HCT116 (cell line): ENCODE results near the gene POMGNT2. TPM values are rescaled to one million over a fixed set of nuclear protein-coding genes. Genes with fewer than 3 reads are reported as not detected.

ENCODE experiments used
- ATAC-seq: fragments of 200-7000 bp; cut with Tn5 transposase; 2 replicates; pipeline ENCODE4 v1.9.1; 2020; ENCODE audit warnings: mild to moderate bottlenecking, moderate library complexity
- BruUV-seq: library from RNA; stranded (reverse); fragments of 400-500 nt; replicated peaks from 2 replicates; lab custom pipeline; 2021; lab: Mats Ljungman, UMichigan
- CTCF ChIA-PET: fragments of 300-600 bp; sonication (Branson Sonifier 250); formaldehyde crosslinking; loops from one replicate; lab custom pipeline; 2021; ENCODE audit warnings: antibody characterized with exemption; lab: Charles Lee
- POLR2A ChIA-PET: fragments of 300-600, 350-600 bp; sonication (Branson Sonifier 250); formaldehyde crosslinking; loops from one replicate; lab custom pipeline; 2021; ENCODE audit warnings: antibody characterized with exemption; lab: Charles Lee
- RAD21 ChIA-PET, 2 experiments: fragments of 300-600 bp; sonication (Branson Sonifier 250); formaldehyde crosslinking; loops; one replicate each; lab custom pipeline; 2023; ENCODE audit warnings: low total read pairs in 2 of 2; ENCODE audit not compliant: uncharacterized antibody in 2 of 2, unreplicated experiment in 2 of 2, low non-redundant PET in 1 of 2; lab: Charles Lee
- DNase-seq: peaks from one replicate; pipeline ENCODE4 v3.0.0-alpha.2; 2010; ENCODE audit warnings: low read depth, low spot score
- H2AFZ ChIP-seq: fragments of 200-600 bp; shearing (Covaris generic), sonication (generic); 2 replicates; pipeline ENCODE4 v1.6.1; 2017; ENCODE audit warnings: low read depth, mixed run types, mixed read lengths, antibody characterized with exemption, low read length; ENCODE audit not compliant: poor library complexity, severe bottlenecking
- H3K27ac ChIP-seq: 2 replicates; pipeline ENCODE4 v1.5.1; 2012; ENCODE audit warnings: low read depth, low read length
- H3K27me3 ChIP-seq: fragments of 200-600 bp; sonication (generic); 2 replicates; pipeline ENCODE4 v1.6.1; 2016; ENCODE audit warnings: mixed run types, low read length, mixed read lengths; ENCODE audit not compliant: insufficient read depth
- H3K36me3 ChIP-seq, 2 experiments: fragments of 200-500 bp in 1 of 2; fragments of 200-600 bp in 1 of 2; sonication (Bioruptor generic) in 1 of 2; sonication (generic) in 1 of 2; 2 replicates each; pipeline versions ENCODE4 v1.5.1 to v1.6.1; 2014 to 2016; ENCODE audit warnings: low read length in 2 of 2, inconsistent platforms in 1 of 2, mixed read lengths in 1 of 2, mixed run types in 1 of 2; ENCODE audit not compliant: insufficient read depth in 2 of 2, control insufficient read depth in 1 of 2
- H3K4me1 ChIP-seq, 2 experiments: fragments of 200-600 bp in 1 of 2; sonication (generic) in 1 of 2; 2 replicates each; pipeline versions ENCODE4 v1.5.1 to v1.6.1; 2012 to 2017; ENCODE audit warnings: low read length in 2 of 2, inconsistent platforms in 1 of 2, mild to moderate bottlenecking in 1 of 2, mixed read lengths in 1 of 2, mixed run types in 1 of 2, moderate library complexity in 1 of 2; ENCODE audit not compliant: insufficient read depth in 2 of 2, control insufficient read depth in 1 of 2
- H3K4me2 ChIP-seq: fragments of 200-600 bp; sonication (generic); 2 replicates; pipeline ENCODE4 v1.6.1; 2017; ENCODE audit warnings: mixed run types, low read length, mixed read lengths
- H3K4me3 ChIP-seq, 2 experiments: fragments of 200-600 bp in 1 of 2; sonication (generic) in 1 of 2; replicated peaks in 1 of 2; 2 replicates each; pipeline ENCODE4 v1.5.1; 2011 to 2016; ENCODE audit warnings: low read length in 2 of 2, control low read depth in 1 of 2, low read depth in 1 of 2, mild to moderate bottlenecking in 1 of 2, mixed read lengths in 1 of 2, mixed run types in 1 of 2
- H3K79me2 ChIP-seq: fragments of 200-600 bp; sonication (generic); 2 replicates; pipeline ENCODE4 v1.6.1; 2017; ENCODE audit warnings: mild to moderate bottlenecking, mixed run types, low read length, moderate library complexity, mixed read lengths; ENCODE audit not compliant: insufficient read depth
- H3K9ac ChIP-seq: fragments of 200-600 bp; sonication (generic); 2 replicates; pipeline ENCODE4 v1.6.1; 2016; ENCODE audit warnings: low read length, mixed read lengths
- H3K9me2 ChIP-seq: fragments of 200-600 bp; sonication (generic), shearing (Covaris generic); 2 replicates; pipeline ENCODE4 v1.6.1; 2017; ENCODE audit warnings: mixed run types, mild to moderate bottlenecking, moderate library complexity; ENCODE audit not compliant: insufficient read depth
- H3K9me3 ChIP-seq, 2 experiments: fragments of 200-500 bp in 1 of 2; fragments of 200-600 bp in 1 of 2; sonication (Bioruptor generic) in 1 of 2; sonication (generic) in 1 of 2; 2 replicates each; pipeline ENCODE4 v1.6.1; 2014 to 2017; ENCODE audit warnings: low read length in 2 of 2, mixed read lengths in 2 of 2, inconsistent platforms in 1 of 2, low read depth in 1 of 2, mild to moderate bottlenecking in 1 of 2, mixed run types in 1 of 2, moderate library complexity in 1 of 2; ENCODE audit not compliant: control insufficient read depth in 1 of 2, insufficient read depth in 1 of 2
- H4K20me1 ChIP-seq: fragments of 200-600 bp; sonication (generic), shearing (Covaris generic); 2 replicates; pipeline ENCODE4 v1.6.1; 2017; ENCODE audit warnings: mixed run types, mild to moderate bottlenecking, moderate library complexity; ENCODE audit not compliant: insufficient read depth
- CBX3 ChIP-seq: IDR thresholded peaks from 2 replicates; pipeline ENCODE4 v1.6.1; 2012; ENCODE audit warnings: low read depth
- CEBPB ChIP-seq: IDR thresholded peaks from 2 replicates; pipeline ENCODE4 v1.6.1; 2012; ENCODE audit warnings: low read depth
- CTCF ChIP-seq, 3 experiments: fragments of 200-600 bp in 1 of 3; sonication (generic) in 1 of 3; IDR thresholded peaks in 2 of 3; conservative IDR thresholded peaks in 1 of 3; 2 replicates each; pipeline ENCODE4 v1.5.1; 2012 to 2017; ENCODE audit warnings: low read depth in 2 of 3, low read length in 2 of 3, antibody characterized with exemption in 1 of 3, borderline replicate concordance in 1 of 3, control low read depth in 1 of 3, mild to moderate bottlenecking in 1 of 3, mixed read lengths in 1 of 3, mixed run types in 1 of 3, moderate library complexity in 1 of 3; ENCODE audit not compliant: insufficient read depth in 1 of 3
- EGR1 ChIP-seq: IDR thresholded peaks from 2 replicates; pipeline ENCODE4 v1.6.1; 2012; ENCODE audit warnings: low read depth
- EZH2 ChIP-seq: fragments of 200-600 bp; sonication (generic); IDR thresholded peaks from 2 replicates; pipeline ENCODE4 v1.6.1; 2017; ENCODE audit warnings: antibody characterized with exemption, mixed run types
- EZH2phosphoT487 ChIP-seq: fragments of 200-600 bp; IDR thresholded peaks from 2 replicates; pipeline ENCODE4 v1.6.1; 2018; ENCODE audit warnings: antibody characterized with exemption, borderline replicate concordance
- FOSL1 ChIP-seq: IDR thresholded peaks from 2 replicates; pipeline ENCODE4 v1.6.1; 2012; ENCODE audit warnings: low read depth
- MAX ChIP-seq: IDR thresholded peaks from 2 replicates; pipeline ENCODE4 v1.6.1; 2012
- POLR2A ChIP-seq: IDR thresholded peaks from 2 replicates; pipeline ENCODE4 v1.7.0; 2011; ENCODE audit warnings: borderline replicate concordance; ENCODE audit not compliant: insufficient read depth, insufficient read length; ENCODE audit errors: extremely low read depth
- POLR2AphosphoS5 ChIP-seq: IDR thresholded peaks from 2 replicates; pipeline ENCODE4 v1.6.1; 2011; ENCODE audit warnings: mild to moderate bottlenecking, low read depth, low read length, moderate library complexity
- REST ChIP-seq: IDR thresholded peaks from 2 replicates; pipeline ENCODE4 v1.6.1; 2012; ENCODE audit warnings: low read depth
- SIN3A ChIP-seq: IDR thresholded peaks from 2 replicates; pipeline ENCODE4 v1.6.1; 2012; ENCODE audit warnings: low read depth
- SP1 ChIP-seq: IDR thresholded peaks from 2 replicates; pipeline ENCODE4 v1.6.1; 2012; ENCODE audit warnings: low read depth
- SRF ChIP-seq: IDR thresholded peaks from 2 replicates; pipeline ENCODE4 v1.6.1; 2012; ENCODE audit warnings: low read depth
- YY1 ChIP-seq: IDR thresholded peaks from 2 replicates; pipeline ENCODE4 v1.6.1; 2011; ENCODE audit warnings: low read length, low read depth, moderate library complexity, mild to moderate bottlenecking; ENCODE audit not compliant: insufficient replicate concordance; ENCODE audit errors: extremely low read depth
- ZFX ChIP-seq: fragments of 450-650 bp; IDR thresholded peaks from 2 replicates; pipeline ENCODE4 v1.6.1; 2017
- ZNF274 ChIP-seq: fragments of 200-500 bp; sonication (Bioruptor generic); IDR thresholded peaks from 2 replicates; pipeline ENCODE4 v1.6.1; 2014; ENCODE audit warnings: mild to moderate bottlenecking, low read depth, low read length, inconsistent platforms
- intact Hi-C: fragments of 100-400 bp; cut with micrococcal nuclease; formaldehyde crosslinking; loops from 2 replicates; pipeline ENCODE4 v1.10.0; 2022
- total RNA-seq: library from RNA; stranded (reverse); gene quantifications from one replicate; pipeline ENCODE4 v1.2.1, GENCODE V29; 2021; ENCODE audit not compliant: unreplicated experiment

POMGNT2 gene
- total RNA-seq, 1 experiment from 2014 or later, result 21.6 TPM

- no peak for TF ChIP-seq REST
Observed at GRCh38 chr3:43074901-43075689, 30.8 kb downstream of the POMGNT2 start (continued).

GRCh38 chr3:43074482-43074881 lies 31.4 kb downstream of the POMGNT2 start:
- DNase-seq (no peak), ATAC-seq (no peak)
- Histone ChIP-seq H3K9ac (no peak overlapping the region), H3K79me2 (no peaks in the 10 kb centered on the region), H3K4me3 (no peak overlapping the region), H3K27ac (no peak overlapping the region), H2AFZ (no peak overlapping the region), H3K27me3 (no peaks in the 10 kb centered on the region), H3K4me2 (no peak overlapping the region), H3K4me1 (peaks cover 0 to 4% of the 10 kb centered on the region in 2 experiments; a peak in 3 of 4 replicates), H4K20me1 (no peaks in the 10 kb centered on the region), H3K9me2 (no peaks in the 10 kb centered on the region), H3K9me3 (no peaks in the 10 kb centered on the region), H3K36me3 (peaks cover 0 to 4% of the 10 kb centered on the region in 2 experiments; a peak in 1 of 4 replicates)
- POLR2A ChIA-PET, result no interaction called here
- RAD21 ChIA-PET, result no interaction called here
- no TSS peak for BruUV-seq
- CTCF ChIA-PET, result no interaction called here
- TF ChIP-seq SRF, result no peak
- no peak for TF ChIP-seq POLR2A
- no peak for TF ChIP-seq SP1
- TF ChIP-seq MAX, result no peak
- TF ChIP-seq POLR2AphosphoS5, result no peak
- TF ChIP-seq YY1, result no peak
- no peak for TF ChIP-seq ZNF274
- TF ChIP-seq EGR1, result no peak
- no peak for TF ChIP-seq EZH2
- no peak for TF ChIP-seq CEBPB
- no peak for TF ChIP-seq SIN3A
- TF ChIP-seq FOSL1, result no peak
- no peak for TF ChIP-seq EZH2phosphoT487
- no peak for TF ChIP-seq ZFX
- no peak for TF ChIP-seq CBX3
- no peak for TF ChIP-seq CTCF (IDR thresholded peaks at IDR 0.05 in 2 of 3, conservative IDR thresholded peaks at IDR 0.05 in 1 of 3; ENCODE audit: borderline replicate concordance in 1 of 3, insufficient read depth in 1 of 3, low read depth in 2 of 3, low read length in 2 of 3)
- intact Hi-C loops, result loop anchor here (5.0 kb wide), 1 partner anchor 112 kb away; no protein-coding TSS in a partner anchor
